Measurements from ENCODE around the gene CNTN5.

Gene CNTN5

GRCh38 chr11:99063331-99063730, 42.6 kb downstream of the CNTN5 start:
- TF ChIP-seq, protein P1, sequence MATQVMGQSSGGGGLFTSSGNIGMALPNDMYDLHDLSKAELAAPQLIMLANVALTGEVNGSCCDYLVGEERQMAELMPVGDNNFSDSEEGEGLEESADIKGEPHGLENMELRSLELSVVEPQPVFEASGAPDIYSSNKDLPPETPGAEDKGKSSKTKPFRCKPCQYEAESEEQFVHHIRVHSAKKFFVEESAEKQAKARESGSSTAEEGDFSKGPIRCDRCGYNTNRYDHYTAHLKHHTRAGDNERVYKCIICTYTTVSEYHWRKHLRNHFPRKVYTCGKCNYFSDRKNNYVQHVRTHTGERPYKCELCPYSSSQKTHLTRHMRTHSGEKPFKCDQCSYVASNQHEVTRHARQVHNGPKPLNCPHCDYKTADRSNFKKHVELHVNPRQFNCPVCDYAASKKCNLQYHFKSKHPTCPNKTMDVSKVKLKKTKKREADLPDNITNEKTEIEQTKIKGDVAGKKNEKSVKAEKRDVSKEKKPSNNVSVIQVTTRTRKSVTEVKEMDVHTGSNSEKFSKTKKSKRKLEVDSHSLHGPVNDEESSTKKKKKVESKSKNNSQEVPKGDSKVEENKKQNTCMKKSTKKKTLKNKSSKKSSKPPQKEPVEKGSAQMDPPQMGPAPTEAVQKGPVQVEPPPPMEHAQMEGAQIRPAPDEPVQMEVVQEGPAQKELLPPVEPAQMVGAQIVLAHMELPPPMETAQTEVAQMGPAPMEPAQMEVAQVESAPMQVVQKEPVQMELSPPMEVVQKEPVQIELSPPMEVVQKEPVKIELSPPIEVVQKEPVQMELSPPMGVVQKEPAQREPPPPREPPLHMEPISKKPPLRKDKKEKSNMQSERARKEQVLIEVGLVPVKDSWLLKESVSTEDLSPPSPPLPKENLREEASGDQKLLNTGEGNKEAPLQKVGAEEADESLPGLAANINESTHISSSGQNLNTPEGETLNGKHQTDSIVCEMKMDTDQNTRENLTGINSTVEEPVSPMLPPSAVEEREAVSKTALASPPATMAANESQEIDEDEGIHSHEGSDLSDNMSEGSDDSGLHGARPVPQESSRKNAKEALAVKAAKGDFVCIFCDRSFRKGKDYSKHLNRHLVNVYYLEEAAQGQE (IDR thresholded peaks at IDR 0.05; ENCODE audit: low read depth): no peak
- TF ChIP-seq, protein P2, sequence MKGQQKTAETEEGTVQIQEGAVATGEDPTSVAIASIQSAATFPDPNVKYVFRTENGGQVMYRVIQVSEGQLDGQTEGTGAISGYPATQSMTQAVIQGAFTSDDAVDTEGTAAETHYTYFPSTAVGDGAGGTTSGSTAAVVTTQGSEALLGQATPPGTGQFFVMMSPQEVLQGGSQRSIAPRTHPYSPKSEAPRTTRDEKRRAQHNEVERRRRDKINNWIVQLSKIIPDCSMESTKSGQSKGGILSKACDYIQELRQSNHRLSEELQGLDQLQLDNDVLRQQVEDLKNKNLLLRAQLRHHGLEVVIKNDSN (IDR thresholded peaks at IDR 0.05): no peak

DNA sequence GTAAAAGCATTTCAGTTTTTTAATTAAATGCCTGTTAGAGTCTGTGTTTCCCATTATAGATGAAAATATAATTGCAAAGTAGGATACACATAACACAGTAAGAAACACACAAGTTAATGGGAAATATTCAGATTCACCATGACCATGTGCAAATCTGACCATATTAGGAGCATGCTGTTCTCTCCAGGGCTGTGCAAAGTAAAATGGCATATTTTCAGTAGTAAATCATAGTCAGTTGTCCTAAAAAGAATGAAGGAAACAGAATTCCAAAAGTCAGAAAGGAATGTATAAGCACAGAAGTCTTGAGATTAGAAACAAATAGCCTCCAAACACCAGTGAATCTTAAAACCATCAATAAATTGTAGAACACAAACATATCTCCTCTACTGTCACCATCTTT, 44.4 kb downstream of the CNTN5 start:
- TF ChIP-seq TCF12 (IDR thresholded peaks at IDR 0.05; ENCODE audit: low read depth) (no peak), ZBTB7A (IDR thresholded peaks at IDR 0.05; ENCODE audit: low read depth) (no peak), YY1 (IDR thresholded peaks at IDR 0.05; ENCODE audit: low read depth) (no peak), EP300 (IDR thresholded peaks at IDR 0.05; ENCODE audit: borderline replicate concordance) (no peak), NFIC (IDR thresholded peaks at IDR 0.05) (no peak), CEBPB (IDR thresholded peaks at IDR 0.05) (no peak), EGR1 (IDR thresholded peaks at IDR 0.05) (no peak), RAD21 (IDR thresholded peaks at IDR 0.05; ENCODE audit: low read depth) (no peak), FOXM1 (IDR thresholded peaks at IDR 0.05; ENCODE audit: borderline replicate concordance, low read depth) (no peak), TAF1 (IDR thresholded peaks at IDR 0.05; ENCODE audit: low read depth) (no peak), CREB1 (IDR thresholded peaks at IDR 0.05; ENCODE audit: low read depth) (no peak), TEAD4 (IDR thresholded peaks at IDR 0.05) (no peak)
- TF ChIP-seq, protein P3, sequence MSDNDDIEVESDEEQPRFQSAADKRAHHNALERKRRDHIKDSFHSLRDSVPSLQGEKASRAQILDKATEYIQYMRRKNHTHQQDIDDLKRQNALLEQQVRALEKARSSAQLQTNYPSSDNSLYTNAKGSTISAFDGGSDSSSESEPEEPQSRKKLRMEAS (IDR thresholded peaks at IDR 0.05): no peak
- TF ChIP-seq, protein P2 (IDR thresholded peaks at IDR 0.05): no peak
- TF ChIP-seq, protein P1 (IDR thresholded peaks at IDR 0.05; ENCODE audit: low read depth): no peak

- TF ChIP-seq CEBPB (IDR thresholded peaks at IDR 0.05) (peak; percentile 50; the same call in 1 of the 2 replicates), YY1 (IDR thresholded peaks at IDR 0.05; ENCODE audit: low read depth) (no peak)
Measured at GRCh38 chr11:99066618-99067317, 46.0 kb downstream of the CNTN5 start.

- TF ChIP-seq TCF12 (IDR thresholded peaks at IDR 0.05; ENCODE audit: low read depth) (no peak), CEBPB (IDR thresholded peaks at IDR 0.05) (no peak), EGR1 (IDR thresholded peaks at IDR 0.05) (no peak), EP300 (IDR thresholded peaks at IDR 0.05; ENCODE audit: borderline replicate concordance) (no peak), TAF1 (IDR thresholded peaks at IDR 0.05; ENCODE audit: low read depth) (no peak), RAD21 (IDR thresholded peaks at IDR 0.05; ENCODE audit: low read depth) (no peak), FOXM1 (IDR thresholded peaks at IDR 0.05; ENCODE audit: borderline replicate concordance, low read depth) (no peak), YY1 (IDR thresholded peaks at IDR 0.05; ENCODE audit: low read depth) (no peak), ZBTB7A (IDR thresholded peaks at IDR 0.05; ENCODE audit: low read depth) (no peak), CREB1 (IDR thresholded peaks at IDR 0.05; ENCODE audit: low read depth) (no peak), TEAD4 (IDR thresholded peaks at IDR 0.05) (no peak)
- TF ChIP-seq, protein P2 (IDR thresholded peaks at IDR 0.05): no peak
- TF ChIP-seq, protein P3 (IDR thresholded peaks at IDR 0.05): no peak
- TF ChIP-seq, protein P1 (IDR thresholded peaks at IDR 0.05; ENCODE audit: low read depth): no peak
Measured at GRCh38 chr11:99068832-99069231, 48.1 kb downstream of the CNTN5 start.

All from Ishikawa (cell line).